OCI-LY3 (cell line): ENCODE measurements around the gene NSG1.

Experiments
- H2AFZ ChIP-seq: fragments of 200-600, 300-600 bp; shearing (Covaris generic); 2 replicates; pipeline ENCODE4 v1.6.0; 2014; ENCODE audit warnings: antibody characterized with exemption, low read depth, low read length
- H3K27ac ChIP-seq: fragments of 200-600, 300-600 bp; sonication (generic); 2 replicates; pipeline ENCODE4 v1.5.1; 2014; ENCODE audit warnings: mild to moderate bottlenecking, low read length, moderate library complexity, mixed read lengths
- H3K27me3 ChIP-seq: fragments of 200-600, 300-600 bp; sonication (generic); 2 replicates; pipeline ENCODE4 v1.6.1; 2014; ENCODE audit warnings: low read depth, low read length, mixed read lengths
- H3K36me3 ChIP-seq: fragments of 200-600, 300-600 bp; sonication (generic); replicated peaks from 2 replicates; pipeline ENCODE3; 2014; ENCODE audit warnings: low read depth, low read length, mixed read lengths
- H3K4me1 ChIP-seq: fragments of 300-600, 200-600 bp; sonication (generic); 2 replicates; pipeline ENCODE4 v1.6.1; 2014; ENCODE audit warnings: low read length, mixed read lengths
- H3K4me2 ChIP-seq: fragments of 200-600, 300-600 bp; sonication (generic); 2 replicates; pipeline ENCODE4 v1.6.1; 2014; ENCODE audit warnings: low read length, mixed read lengths
- H3K4me3 ChIP-seq: fragments of 300-600, 200-600 bp; sonication (generic); 2 replicates; pipeline ENCODE4 v1.5.1; 2014; ENCODE audit warnings: antibody characterized with exemption, mild to moderate bottlenecking, low read length, moderate library complexity
- H3K79me2 ChIP-seq: fragments of 300-600, 200-600 bp; shearing (Covaris generic); 2 replicates; pipeline ENCODE4 v1.6.1; 2014; ENCODE audit warnings: mild to moderate bottlenecking, low read length, mixed read lengths
- H3K9ac ChIP-seq: fragments of 300-600, 200-600 bp; shearing (Covaris generic); 2 replicates; pipeline ENCODE4 v1.6.0; 2014; ENCODE audit warnings: mild to moderate bottlenecking, low read length, moderate library complexity
- H3K9me3 ChIP-seq: fragments of 200-600, 300-600 bp; shearing (Covaris generic); 2 replicates; pipeline ENCODE4 v1.6.1; 2014; ENCODE audit warnings: low read length, mixed read lengths; ENCODE audit not compliant: insufficient read depth
- H4K20me1 ChIP-seq: fragments of 200-600, 300-600 bp; sonication (generic); 2 replicates; pipeline ENCODE4 v1.6.1; 2016; ENCODE audit warnings: low read length, mixed read lengths; ENCODE audit not compliant: insufficient read depth
- EZH2phosphoT487 ChIP-seq: fragments of 200-600 bp; shearing (Covaris generic); IDR thresholded peaks from 2 replicates; pipeline ENCODE4 v1.6.1; 2018; ENCODE audit warnings: antibody characterized with exemption, mixed run types, low read depth
- TF ChIP-seq, protein P1 (sequence below): fragments of 200-600, 300-600 bp; sonication (generic); IDR thresholded peaks from 2 replicates; pipeline ENCODE4 v1.5.1; 2014; ENCODE audit warnings: antibody characterized with exemption, low read length, low read depth

The NSG1 gene

DNA sequence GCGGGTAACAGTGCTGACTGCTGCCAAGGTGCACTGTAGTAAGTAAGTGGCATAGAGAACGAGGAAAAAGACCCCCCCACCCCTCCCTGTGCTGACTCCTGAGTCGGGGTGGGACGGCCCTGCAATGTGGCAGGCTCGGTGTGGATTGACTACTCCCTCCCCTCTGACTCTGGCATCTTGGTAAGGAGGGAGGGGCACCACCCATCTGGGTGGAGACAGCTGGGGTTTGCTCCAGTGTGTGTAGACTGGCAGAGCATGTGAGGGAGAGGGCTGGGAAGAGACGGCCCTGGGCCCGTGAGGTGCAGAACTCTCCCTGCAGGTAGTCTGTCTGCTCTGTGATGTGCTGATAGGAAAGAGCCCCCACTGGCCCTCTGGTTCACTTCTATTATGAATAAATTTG, 31.0 kb downstream of the NSG1 start:
- H3K36me3 ChIP-seq: peaks cover 21% of the 10 kb centered on the region
- TF ChIP-seq, protein P1, sequence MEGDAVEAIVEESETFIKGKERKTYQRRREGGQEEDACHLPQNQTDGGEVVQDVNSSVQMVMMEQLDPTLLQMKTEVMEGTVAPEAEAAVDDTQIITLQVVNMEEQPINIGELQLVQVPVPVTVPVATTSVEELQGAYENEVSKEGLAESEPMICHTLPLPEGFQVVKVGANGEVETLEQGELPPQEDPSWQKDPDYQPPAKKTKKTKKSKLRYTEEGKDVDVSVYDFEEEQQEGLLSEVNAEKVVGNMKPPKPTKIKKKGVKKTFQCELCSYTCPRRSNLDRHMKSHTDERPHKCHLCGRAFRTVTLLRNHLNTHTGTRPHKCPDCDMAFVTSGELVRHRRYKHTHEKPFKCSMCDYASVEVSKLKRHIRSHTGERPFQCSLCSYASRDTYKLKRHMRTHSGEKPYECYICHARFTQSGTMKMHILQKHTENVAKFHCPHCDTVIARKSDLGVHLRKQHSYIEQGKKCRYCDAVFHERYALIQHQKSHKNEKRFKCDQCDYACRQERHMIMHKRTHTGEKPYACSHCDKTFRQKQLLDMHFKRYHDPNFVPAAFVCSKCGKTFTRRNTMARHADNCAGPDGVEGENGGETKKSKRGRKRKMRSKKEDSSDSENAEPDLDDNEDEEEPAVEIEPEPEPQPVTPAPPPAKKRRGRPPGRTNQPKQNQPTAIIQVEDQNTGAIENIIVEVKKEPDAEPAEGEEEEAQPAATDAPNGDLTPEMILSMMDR: no peak
- no peak for TF ChIP-seq EZH2phosphoT487
- H3K4me3 ChIP-seq: no peak overlapping the region
- no peaks in the 10 kb centered on the region for H3K4me1 ChIP-seq
- no peak overlapping the region for H3K9ac ChIP-seq
- no peaks in the 10 kb centered on the region for H3K27me3 ChIP-seq
- H4K20me1 ChIP-seq: no peaks in the 10 kb centered on the region
- no peak overlapping the region for H3K27ac ChIP-seq
- no peaks in the 10 kb centered on the region for H3K9me3 ChIP-seq
- H3K4me2 ChIP-seq: no peak overlapping the region
- no peak overlapping the region for H2AFZ ChIP-seq
- no peaks in the 10 kb centered on the region for H3K79me2 ChIP-seq

DNA sequence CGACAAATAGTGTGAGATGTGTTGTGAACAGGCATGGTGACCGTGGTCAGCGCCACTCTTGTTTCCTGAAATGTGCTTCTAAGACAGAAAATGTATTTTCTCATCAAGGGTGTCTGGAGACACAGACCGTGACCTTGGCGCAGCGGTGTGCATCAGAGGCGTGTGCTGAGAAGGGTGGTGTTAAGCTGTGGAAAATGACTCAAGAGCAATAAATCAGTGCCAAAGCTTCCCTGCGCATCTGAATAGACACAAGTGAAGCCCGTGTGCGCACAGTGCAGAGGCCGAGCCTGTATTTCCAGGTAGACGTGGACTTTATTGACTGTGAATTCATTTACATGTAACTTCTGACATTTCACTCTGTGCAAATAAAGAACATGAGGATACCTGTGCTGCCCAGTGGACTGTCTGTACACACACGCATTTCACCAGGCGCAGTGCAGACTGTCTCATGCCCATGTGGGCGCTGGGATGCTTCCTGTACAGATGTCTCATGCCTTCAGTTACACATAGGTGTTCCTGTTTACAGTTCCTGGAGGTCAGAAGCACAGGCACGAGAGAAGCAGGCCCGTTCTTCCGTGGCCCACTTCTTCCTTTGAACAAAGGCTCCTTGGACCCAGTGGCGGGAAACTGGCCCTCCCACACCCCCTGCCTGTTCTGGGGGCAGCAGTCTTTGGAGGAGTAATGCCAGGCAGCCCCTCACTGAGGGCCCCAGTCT, 31.9 kb downstream of the NSG1 start:
- TF ChIP-seq, protein P1: no peak
- no peak for TF ChIP-seq EZH2phosphoT487
- no peaks in the 10 kb centered on the region for H3K4me1 ChIP-seq
- no peaks in the 10 kb centered on the region for H3K79me2 ChIP-seq
- no peaks in the 10 kb centered on the region for H4K20me1 ChIP-seq
- no peaks in the 10 kb centered on the region for H3K27me3 ChIP-seq
- H3K9ac ChIP-seq: no peak overlapping the region
- H3K9me3 ChIP-seq: no peaks in the 10 kb centered on the region
- H2AFZ ChIP-seq: no peak overlapping the region
- no peak overlapping the region for H3K27ac ChIP-seq
- no peak overlapping the region for H3K4me2 ChIP-seq
- peaks cover 21% of the 10 kb centered on the region for H3K36me3 ChIP-seq
- no peak overlapping the region for H3K4me3 ChIP-seq

DNA sequence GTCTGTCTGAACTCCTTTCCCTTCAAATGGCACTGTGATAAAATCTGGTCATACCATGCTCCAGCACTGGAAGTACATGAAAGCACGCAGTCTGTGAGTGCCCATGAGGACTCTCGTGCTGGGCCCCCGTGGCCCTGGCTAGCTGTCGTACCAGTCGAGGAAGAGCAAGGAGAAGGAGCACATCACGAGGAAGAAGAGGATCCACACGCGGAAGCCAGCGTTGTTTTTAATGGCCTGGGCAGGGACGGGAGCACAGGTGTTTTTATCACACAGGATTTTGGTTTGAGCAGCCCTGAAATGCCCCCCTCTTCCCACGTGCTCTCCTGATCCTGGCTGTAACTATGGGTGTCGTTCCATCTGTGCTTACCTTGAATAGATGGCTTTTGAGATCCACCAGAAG, 33.0 kb downstream of the NSG1 start:
- no peaks in the 10 kb centered on the region for H4K20me1 ChIP-seq
- H3K4me3 ChIP-seq: no peak overlapping the region
- H3K27ac ChIP-seq: no peak overlapping the region
- TF ChIP-seq, protein P1: no peak
- no peak for TF ChIP-seq EZH2phosphoT487
- H3K79me2 ChIP-seq: no peaks in the 10 kb centered on the region
- H3K4me2 ChIP-seq: no peak overlapping the region
- no peak overlapping the region for H2AFZ ChIP-seq
- no peaks in the 10 kb centered on the region for H3K4me1 ChIP-seq
- H3K27me3 ChIP-seq: no peaks in the 10 kb centered on the region
- H3K9ac ChIP-seq: no peak overlapping the region
- H3K36me3 ChIP-seq: peaks cover 21% of the 10 kb centered on the region
- H3K9me3 ChIP-seq: no peaks in the 10 kb centered on the region

DNA sequence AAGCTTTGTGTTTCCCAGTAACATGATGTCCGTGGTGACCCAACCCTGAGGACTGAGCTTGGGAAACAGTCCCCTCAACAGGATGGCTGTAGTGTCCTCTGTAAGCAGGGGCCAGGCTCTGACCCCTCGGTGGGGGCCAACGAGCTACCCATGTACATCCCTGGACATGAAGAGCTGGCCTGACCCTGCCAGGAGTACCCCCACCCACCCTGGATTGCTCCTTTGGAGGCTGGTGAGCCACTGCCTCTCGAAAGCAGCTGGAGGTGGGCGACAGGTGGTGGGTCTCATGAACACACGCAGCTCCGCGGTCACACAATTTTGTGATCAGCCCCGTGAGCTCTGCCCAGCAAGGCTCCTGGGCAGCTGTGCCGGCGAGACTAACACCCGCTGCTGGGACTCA, 33.5 kb downstream of the NSG1 start:
- Histone ChIP-seq H3K4me2 (no peak overlapping the region), H3K4me3 (no peak overlapping the region), H3K9ac (no peak overlapping the region), H4K20me1 (no peaks in the 10 kb centered on the region), H3K36me3 (peaks cover 21% of the 10 kb centered on the region), H2AFZ (no peak overlapping the region), H3K27me3 (no peaks in the 10 kb centered on the region), H3K79me2 (no peaks in the 10 kb centered on the region), H3K4me1 (no peaks in the 10 kb centered on the region), H3K27ac (no peak overlapping the region), H3K9me3 (no peaks in the 10 kb centered on the region)
- TF ChIP-seq, protein P1: no peak
- TF ChIP-seq EZH2phosphoT487: no peak
